GM12865 (cell line): ENCODE data around the gene CNTRL.
"Not testable (repeated sequence)": the region's sequence is repeated elsewhere in the genome, so short reads cannot be mapped to it uniquely, and the experiment has no call there.

Experiments used
- DNase-seq: peaks from one replicate; pipeline ENCODE4 v3.0.0; 2010; ENCODE audit warnings: low read depth
- H3K4me3 ChIP-seq: 2 replicates; pipeline ENCODE4 v1.5.1; 2011; ENCODE audit warnings: mild to moderate bottlenecking, low read depth, low read length, control low read depth
- CTCF ChIP-seq: IDR thresholded peaks from 2 replicates; pipeline ENCODE4 v1.5.1; 2011; ENCODE audit warnings: low read length, control low read depth, low read depth, inconsistent platforms; ENCODE audit not compliant: insufficient read depth; ENCODE audit errors: missing control alignments

The CNTRL gene

GRCh38 chr9:121074370-121075250 lies at the start of gene CNTRL:
Gene CNTRL (plus strand): TSS chr9:121074955. CDS start chr9:121088327, 13,372 bp downstream.
- H3K4me3 ChIP-seq: peak within 1 kb of the TSS; percentile 83
- TF ChIP-seq CTCF: no peak
- DNase-seq: peak; percentile 96

- no peak for DNase-seq
- no peak for TF ChIP-seq CTCF
- H3K4me3 ChIP-seq: no peak overlapping the region
These were observed 48.5 kb upstream of the CNTRL start for GRCh38 chr9:121026260-121026691.

GRCh38 chr9:121026768-121027167 lies 48.0 kb upstream of the CNTRL start:
- TF ChIP-seq CTCF: no peak
- DNase-seq: no peak

GRCh38 chr9:121028285-121028684 lies 46.5 kb upstream of the CNTRL start:
- H3K4me3 ChIP-seq, DNase-seq: not testable (repeated sequence)

More at GRCh38 chr9:121026768-121027167, 48.0 kb upstream of the CNTRL start:
- H3K4me3 ChIP-seq: no peak overlapping the region

- TF ChIP-seq CTCF: no peak
- DNase-seq: no peak
- H3K4me3 ChIP-seq: no peak overlapping the region
These were observed 45.3 kb upstream of the CNTRL start for GRCh38 chr9:121029469-121029868.

GRCh38 chr9:121034529-121034928 lies 40.2 kb upstream of the CNTRL start:
- DNase-seq: no peak
- no peak for TF ChIP-seq CTCF

GRCh38 chr9:121035717-121036116 lies 39.0 kb upstream of the CNTRL start:
- not testable (repeated sequence) for H3K4me3 ChIP-seq, DNase-seq

More at GRCh38 chr9:121034529-121034928, 40.2 kb upstream of the CNTRL start:
- H3K4me3 ChIP-seq: no peak overlapping the region

GRCh38 chr9:121038362-121038761 lies 36.4 kb upstream of the CNTRL start:
- no peak for TF ChIP-seq CTCF
- H3K4me3 ChIP-seq: no peak overlapping the region
- DNase-seq: no peak
